Kidney tubule cell (primary cell): ENCODE measurements around the gene FKBP3.
"Not testable (repeated sequence)": the region's sequence is repeated elsewhere in the genome, so short reads cannot be mapped to it uniquely, and the experiment has no call there.

ENCODE experiments used
- DNase-seq: peaks from one replicate; pipeline ENCODE4 v3.0.0-alpha.2; 2018; ENCODE audit warnings: low spot score

The FKBP3 gene

GRCh38 chr14:45112896-45113781 is 21.1 kb downstream of the FKBP3 start:
- DNase-seq = peak; percentile 18

GRCh38 chr14:45104561-45104960 is 29.7 kb downstream of the FKBP3 start:
- no peak for DNase-seq

- DNase-seq = no peak
These were observed 30.5 kb downstream of the FKBP3 start for GRCh38 chr14:45103806-45104205.

- no peak for DNase-seq
These were observed 38.1 kb downstream of the FKBP3 start for GRCh38 chr14:45096218-45096617.

GRCh38 chr14:45095143-45095542 is 39.1 kb downstream of the FKBP3 start:
- DNase-seq = no peak

- no peak for DNase-seq
These were observed 40.0 kb downstream of the FKBP3 start for GRCh38 chr14:45094275-45094674.

- peak; percentile 57 for DNase-seq
These were observed 42.6 kb downstream of the FKBP3 start for GRCh38 chr14:45091710-45092109.

- DNase-seq = peak; percentile 57
These were observed 44.5 kb downstream of the FKBP3 start for GRCh38 chr14:45089813-45090212.

- peak; percentile 17 for DNase-seq
These were observed 49.3 kb downstream of the FKBP3 start for GRCh38 chr14:45084946-45085346.

- peak; percentile 95 for DNase-seq
These were observed 50.1 kb downstream of the FKBP3 start, which contains the start of gene PRPF39 for GRCh38 chr14:45083976-45084722. TSS of gene PRPF39 (plus strand) at chr14:45084116. CDS start at chr14:45095240, 11,124 bp downstream.

- DNase-seq = no peak
These were observed 50.7 kb downstream of the FKBP3 start for GRCh38 chr14:45083617-45083975.

GRCh38 chr14:45082420-45082819 is 51.9 kb downstream of the FKBP3 start:
- DNase-seq = no peak

- not testable (repeated sequence) for DNase-seq
These were observed 53.2 kb downstream of the FKBP3 start for GRCh38 chr14:45081096-45081495.

- not testable (repeated sequence) for DNase-seq
These were observed 53.8 kb downstream of the FKBP3 start for GRCh38 chr14:45080416-45080968.

- DNase-seq = no peak
These were observed 56.0 kb downstream of the FKBP3 start for GRCh38 chr14:45078323-45078722.

- no peak for DNase-seq
These were observed 60.9 kb downstream of the FKBP3 start for GRCh38 chr14:45073231-45073879.

- DNase-seq = no peak
These were observed 62.2 kb downstream of the FKBP3 start for GRCh38 chr14:45072126-45072525.

GRCh38 chr14:45070215-45070614 is 64.1 kb downstream of the FKBP3 start:
- no peak for DNase-seq

GRCh38 chr14:45068396-45068795 is 65.9 kb downstream of the FKBP3 start:
- no peak for DNase-seq

GRCh38 chr14:45066667-45067066 is 67.6 kb downstream of the FKBP3 start:
- no peak for DNase-seq

- no peak for DNase-seq
These were observed 68.3 kb downstream of the FKBP3 start for GRCh38 chr14:45065956-45066355.
